IMR-90 (cell line): ENCODE results near the gene GUCY1B1. TPM values are rescaled to one million over a fixed set of nuclear protein-coding genes. Genes with fewer than 3 reads are reported as not detected.

Experiments
- ATAC-seq: fragments of 200-7000 bp; cut with Tn5 transposase; 2 replicates; pipeline ENCODE4 v1.9.1; 2020; ENCODE audit warnings: low read depth, mild to moderate bottlenecking, moderate library complexity
- BruUV-seq: library from RNA; stranded (reverse); fragments of 400-500 nt; replicated peaks from 2 replicates; lab custom pipeline; 2021; lab: Mats Ljungman, UMichigan
- CTCF ChIA-PET: fragments of 300-600 bp; formaldehyde crosslinking; extraction: SDS; loops from one replicate; lab custom pipeline; 2021; ENCODE audit warnings: antibody characterized with exemption; lab: Yijun Ruan, JAX
- POLR2A ChIA-PET: fragments of 300-600 bp; sonication (Branson Sonifier 250); formaldehyde crosslinking; loops from one replicate; lab custom pipeline; 2022; ENCODE audit warnings: antibody characterized with exemption; ENCODE audit not compliant: unreplicated experiment; lab: Charles Lee
- DNase-seq: peaks from one replicate; pipeline ENCODE4 v3.0.0; 2013
- H2AFZ ChIP-seq: replicated peaks from 2 replicates; pipeline ENCODE3; 2013; ENCODE audit warnings: low read length, mild to moderate bottlenecking; ENCODE audit not compliant: poor library complexity
- H2AK5ac ChIP-seq: 2 replicates; pipeline ENCODE4 v1.6.1; 2013; ENCODE audit warnings: low read depth, low read length, inconsistent platforms
- H2AK9ac ChIP-seq: replicated peaks from 2 replicates; pipeline ENCODE3; 2013; ENCODE audit warnings: mild to moderate bottlenecking, low read depth, low read length, moderate library complexity; ENCODE audit not compliant: poor library complexity
- H2BK120ac ChIP-seq: 2 replicates; pipeline ENCODE4 v1.6.1; 2013; ENCODE audit warnings: low read depth, low read length, inconsistent platforms
- H2BK15ac ChIP-seq: 3 replicates; pipeline ENCODE4 v1.6.1; 2013; ENCODE audit warnings: low read depth, low read length, inconsistent platforms
- H2BK20ac ChIP-seq: 2 replicates; pipeline ENCODE4 v1.6.1; 2013; ENCODE audit warnings: low read depth, mild to moderate bottlenecking, inconsistent platforms, low read length, moderate library complexity
- H2BK5ac ChIP-seq: 2 replicates; pipeline ENCODE4 v1.6.1; 2013; ENCODE audit warnings: mild to moderate bottlenecking, low read depth, low read length, inconsistent platforms; ENCODE audit not compliant: poor library complexity, severe bottlenecking
- H3K14ac ChIP-seq: replicated peaks from 2 replicates; pipeline ENCODE4 v1.6.1; 2013; ENCODE audit warnings: low read depth, low read length, inconsistent platforms
- H3K18ac ChIP-seq: 2 replicates; pipeline ENCODE4 v1.6.1; 2013; ENCODE audit warnings: low read depth, low read length, control low read depth
- H3K23ac ChIP-seq: 2 replicates; pipeline ENCODE4 v1.6.1; 2013; ENCODE audit warnings: low read depth, low read length, inconsistent platforms
- H3K27ac ChIP-seq: 2 replicates; pipeline ENCODE4 v1.5.1; 2013; ENCODE audit warnings: mild to moderate bottlenecking, control low read depth, low read length; ENCODE audit not compliant: insufficient read depth
- H3K27me3 ChIP-seq: 2 replicates; pipeline ENCODE4 v1.6.1; 2013; ENCODE audit warnings: low read length; ENCODE audit not compliant: control insufficient read depth, insufficient read depth
- H3K36me3 ChIP-seq: 2 replicates; pipeline ENCODE4 v1.6.1; 2013; ENCODE audit warnings: low read length, mixed read lengths; ENCODE audit not compliant: control insufficient read depth, insufficient read depth
- H3K4ac ChIP-seq: 2 replicates; pipeline ENCODE4 v1.6.1; 2013; ENCODE audit warnings: low read depth, low read length, inconsistent platforms
- H3K4me1 ChIP-seq: 2 replicates; pipeline ENCODE4 v1.6.1; 2013; ENCODE audit warnings: low read length, mixed read lengths; ENCODE audit not compliant: control insufficient read depth, insufficient read depth
- H3K4me2 ChIP-seq: 2 replicates; pipeline ENCODE4 v1.6.1; 2013; ENCODE audit warnings: low read depth, mild to moderate bottlenecking, control low read depth, low read length, moderate library complexity
- H3K4me3 ChIP-seq: 2 replicates; pipeline ENCODE4 v1.5.1; 2013; ENCODE audit warnings: low read depth, mild to moderate bottlenecking, control low read depth, low read length, moderate library complexity; ENCODE audit not compliant: insufficient read depth
- H3K56ac ChIP-seq: 2 replicates; pipeline ENCODE4 v1.6.1; 2013; ENCODE audit warnings: low read length, inconsistent platforms; ENCODE audit not compliant: insufficient read depth; ENCODE audit errors: extremely low read depth
- H3K79me1 ChIP-seq, 2 experiments: 2 replicates each; pipeline ENCODE4 v1.6.1; 2013; ENCODE audit warnings: low read length in 2 of 2, inconsistent platforms in 1 of 2, low read depth in 1 of 2
- H3K9ac ChIP-seq: 2 replicates; pipeline ENCODE4 v1.6.1; 2013; ENCODE audit warnings: low read depth, low read length, control low read depth
- H3K9me1 ChIP-seq: 2 replicates; pipeline ENCODE4 v1.6.1; 2013; ENCODE audit warnings: low read length, inconsistent platforms; ENCODE audit not compliant: insufficient read depth
- H3K9me3 ChIP-seq: 2 replicates; pipeline ENCODE4 v1.6.1; 2013; ENCODE audit warnings: low read length; ENCODE audit not compliant: control insufficient read depth, insufficient read depth
- H4K20me1 ChIP-seq: 2 replicates; pipeline ENCODE4 v1.6.1; 2013; ENCODE audit warnings: low read length, inconsistent platforms; ENCODE audit not compliant: insufficient read depth
- H4K5ac ChIP-seq: 2 replicates; pipeline ENCODE4 v1.6.1; 2013; ENCODE audit warnings: mild to moderate bottlenecking, low read depth, low read length, control low read depth
- H4K8ac ChIP-seq, 2 experiments: 2 replicates each; pipeline ENCODE4 v1.6.1; 2013; ENCODE audit warnings: low read depth in 2 of 2, low read length in 2 of 2, control low read depth in 1 of 2, inconsistent platforms in 1 of 2
- H4K91ac ChIP-seq: 2 replicates; pipeline ENCODE4 v1.6.1; 2013; ENCODE audit warnings: low read depth, low read length, inconsistent platforms; ENCODE audit not compliant: insufficient read depth
- CHD1 ChIP-seq: IDR thresholded peaks from 2 replicates; pipeline ENCODE4 v1.6.1; 2012; ENCODE audit warnings: low read depth, low read length, improper control_type of control experiment
- CTCF ChIP-seq: conservative IDR thresholded peaks from 2 replicates; pipeline ENCODE4 v1.5.1; 2012; ENCODE audit warnings: mild to moderate bottlenecking, low read depth, low read length, improper control_type of control experiment
- ELK1 ChIP-seq: fragments of 150-350 bp; IDR thresholded peaks from 2 replicates; pipeline ENCODE4 v1.6.1; 2016; ENCODE audit warnings: low read depth, mild to moderate bottlenecking, low read length, moderate library complexity, borderline replicate concordance
- FOS ChIP-seq: fragments of 150-350 bp; IDR thresholded peaks from 2 replicates; pipeline ENCODE4 v1.6.1; 2016; ENCODE audit warnings: low read depth, low read length
- MAFK ChIP-seq: IDR thresholded peaks from 2 replicates; pipeline ENCODE4 v1.6.1; 2012; ENCODE audit warnings: low read depth, low read length, improper control_type of control experiment
- MXI1 ChIP-seq: IDR thresholded peaks from 2 replicates; pipeline ENCODE4 v1.6.1; 2012; ENCODE audit warnings: low read depth, mild to moderate bottlenecking, low read length, moderate library complexity, borderline replicate concordance
- NFE2L2 ChIP-seq: fragments of 150-350 bp; IDR thresholded peaks from 2 replicates; pipeline ENCODE4 v1.6.1; 2016; ENCODE audit warnings: low read depth, mild to moderate bottlenecking, low read length
- RAD21 ChIP-seq: IDR thresholded peaks from 2 replicates; pipeline ENCODE4 v1.6.1; 2012; ENCODE audit warnings: low read length, improper control_type of control experiment
- RFX5 ChIP-seq: IDR thresholded peaks from 2 replicates; pipeline ENCODE4 v1.8.0; 2012; ENCODE audit warnings: low read depth, mild to moderate bottlenecking, low read length, moderate library complexity
- WGBS, 2 experiments: methylation state at CpG; one replicate each; pipeline versions ENCODE4 v1.1.5 to v1.1.7; 2013; ENCODE audit warnings: missing lambda C conversion rate in 2 of 2; ENCODE audit not compliant: insufficient read length in 1 of 2; ENCODE audit errors: extremely low coverage in 2 of 2; 5-methylcytosine and 5-hydroxymethylcytosine counted together
- dilution Hi-C: fragments of 300-500 bp; cut with HindIII; formaldehyde crosslinking; loops from one replicate; pipeline ENCODE4 v1.14.3; 2018; ENCODE audit warnings: low sequenced_read_pairs; ENCODE audit not compliant: unreplicated experiment
- in situ Hi-C: fragments of 300-500 bp; cut with MboI; formaldehyde crosslinking; loops from 3 replicates; pipeline ENCODE4 v1.14.3; 2019; ENCODE audit warnings: low sequenced_read_pairs, inconsistent platforms, mixed read lengths
- intact Hi-C: fragments of 100-400 bp; cut with micrococcal nuclease; formaldehyde crosslinking; loops from 2 replicates; pipeline ENCODE4 v1.10.0; 2022
- polyA plus RNA-seq, 3 experiments: library from polyadenylated mRNA; depleted of rRNA; stranded (reverse); fragments of >200 nt; gene quantifications; 2 replicates each; pipeline ENCODE4 v1.2.3, GENCODE V29; 2012; ENCODE audit warnings: low replicate concordance in 1 of 3
- total RNA-seq: library from RNA; depleted of rRNA; stranded (reverse); fragments of >200 nt; gene quantifications from 2 replicates; pipeline ENCODE4 v1.2.3, GENCODE V29; 2012

GUCY1B1 gene
- total and polyA plus RNA-seq, 2 of the 4 experiments (the other 2 are of a cell fraction), result 2.9 to 3.8 TPM

- Histone ChIP-seq H2AK9ac (no peak overlapping the region), H2AK5ac (no peak overlapping the region), H4K20me1 (no peaks in the 10 kb centered on the region; the same call in 1 of the 2 replicates), H3K18ac (no peak overlapping the region; the same call in 1 of the 2 replicates), H3K4ac (no peak overlapping the region), H3K36me3 (no peaks in the 10 kb centered on the region), H3K27ac (no peak overlapping the region), H3K79me1 (no peaks in the 10 kb centered on the region), H2BK5ac (no peak overlapping the region), H3K9me3 (no peaks in the 10 kb centered on the region), H4K5ac (no peak overlapping the region), H3K4me2 (no peak overlapping the region; the same call in 1 of the 2 replicates), H3K4me1 (peaks cover 8% of the 10 kb centered on the region), H3K9me1 (no peaks in the 10 kb centered on the region; the same call in 1 of the 2 replicates), H3K14ac (no peak overlapping the region), H4K8ac (no peak overlapping the region), H2AFZ (no peak overlapping the region), H3K23ac (no peak overlapping the region), H3K4me3 (no peak overlapping the region), H2BK120ac (no peak overlapping the region), H3K27me3 (no peaks in the 10 kb centered on the region), H3K9ac (no peak overlapping the region), H2BK20ac (no peak overlapping the region), H3K56ac (no peak overlapping the region), H4K91ac (no peak overlapping the region), H2BK15ac (no peak overlapping the region)
- ATAC-seq, result 0 out of 2 replicates have a peak, but pooled peaks have one; percentile 27
- intact Hi-C loops, result no loop called here
- BruUV-seq, result no TSS peak
- dilution Hi-C loops, result no loop called here
- POLR2A ChIA-PET, result no interaction called here
- in situ Hi-C loops, result no loop called here
- CTCF ChIA-PET, result no interaction called here
- no peak for TF ChIP-seq FOS
- TF ChIP-seq CHD1, result no peak
- no peak for TF ChIP-seq MAFK
- no peak for TF ChIP-seq CTCF
- TF ChIP-seq RFX5, result no peak
- no peak for TF ChIP-seq NFE2L2
- TF ChIP-seq ELK1, result no peak
- TF ChIP-seq MXI1, result no peak
- no peak for TF ChIP-seq RAD21
- DNase-seq, result peak; percentile 61
- no CpG with 5 or more reads among the region's 3 CpGs for WGBS, 2 experiments
Measured at GRCh38 chr4:155734065-155734464, 24.8 kb upstream of the GUCY1B1 start.
